Measurements from ENCODE around the gene E2F4. TPM values are rescaled to one million over a fixed set of nuclear protein-coding genes. Genes with fewer than 3 reads are reported as not detected.

Gene E2F4
- total and polyA plus RNA-seq, 2 of the 13 experiments (the other 11 are each of a cell fraction or from before 2014, with no cell fraction given): 84.8 to 91.2 TPM

- TF ChIP-seq ZNF143 (CRISPR knock-in tag; IDR thresholded peaks at IDR 0.05) (peak; percentile 75), ZNF619 (CRISPR knock-in tag; IDR thresholded peaks at IDR 0.05) (peak; percentile 21; the same call in 1 of the 2 replicates), NFE2L1 (CRISPR knock-in tag; IDR thresholded peaks at IDR 0.05; ENCODE audit: borderline replicate concordance) (peak; percentile 94), PLRG1 (conservative IDR thresholded peaks at IDR 0.05) (no peak), KMT2A (CRISPR knock-in tag; IDR thresholded peaks at IDR 0.05) (0 out of 2 replicates have a peak, but pooled peaks have one; percentile 53), ZFY (CRISPR knock-in tag; IDR thresholded peaks at IDR 0.05) (peak; percentile 76; the same call in 1 of the 2 replicates), ZNF607 (CRISPR knock-in tag; IDR thresholded peaks at IDR 0.05; ENCODE audit: borderline replicate concordance) (peak; percentile 60), CBX1 (IDR thresholded peaks at IDR 0.05; ENCODE audit: low read depth) (no peak), ZC3H4 (CRISPR knock-in tag; IDR thresholded peaks at IDR 0.05; ENCODE audit: borderline replicate concordance) (no peak), SPEN (CRISPR knock-in tag; IDR thresholded peaks at IDR 0.05; ENCODE audit: low read depth) (peak; percentile 88), ZGPAT (CRISPR knock-in tag; IDR thresholded peaks at IDR 0.05) (peak; percentile 56; the same call in 1 of the 2 replicates)
- TF ChIP-seq, protein P1, sequence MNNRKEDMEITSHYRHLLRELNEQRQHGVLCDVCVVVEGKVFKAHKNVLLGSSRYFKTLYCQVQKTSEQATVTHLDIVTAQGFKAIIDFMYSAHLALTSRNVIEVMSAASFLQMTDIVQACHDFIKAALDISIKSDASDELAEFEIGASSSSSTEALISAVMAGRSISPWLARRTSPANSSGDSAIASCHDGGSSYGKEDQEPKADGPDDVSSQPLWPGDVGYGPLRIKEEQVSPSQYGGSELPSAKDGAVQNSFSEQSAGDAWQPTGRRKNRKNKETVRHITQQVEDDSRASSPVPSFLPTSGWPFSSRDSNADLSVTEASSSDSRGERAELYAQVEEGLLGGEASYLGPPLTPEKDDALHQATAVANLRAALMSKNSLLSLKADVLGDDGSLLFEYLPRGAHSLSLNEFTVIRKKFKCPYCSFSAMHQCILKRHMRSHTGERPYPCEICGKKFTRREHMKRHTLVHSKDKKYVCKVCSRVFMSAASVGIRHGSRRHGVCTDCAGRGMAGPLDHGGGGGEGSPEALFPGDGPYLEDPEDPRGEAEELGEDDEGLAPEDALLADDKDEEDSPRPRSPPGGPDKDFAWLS (CRISPR knock-in tag; IDR thresholded peaks at IDR 0.05; ENCODE audit: borderline replicate concordance): no peak
Observed at GRCh38 chr16:67170168-67170948, 21.6 kb upstream of the E2F4 start, which contains the start of gene NOL3 (continued).
